ENCODE data around the gene SRPX2.
A peak's percentile ranks its signal among the peaks of the same experiment; 100 is the strongest.

The SRPX2 gene

GRCh38 chrX:100650841-100651240 lies 6.8 kb downstream of the SRPX2 start:
- DNase-seq = no peak

GRCh38 chrX:100652266-100652665 lies 8.3 kb downstream of the SRPX2 start:
- no peak for DNase-seq

GRCh38 chrX:100654261-100654660 lies 10.3 kb downstream of the SRPX2 start:
- no peak for DNase-seq

GRCh38 chrX:100658941-100659381 lies 15.0 kb downstream of the SRPX2 start:
- no peak for DNase-seq

- no peak for DNase-seq
These were observed 15.6 kb downstream of the SRPX2 start for GRCh38 chrX:100659431-100660137.

GRCh38 chrX:100662170-100662569 lies 18.2 kb downstream of the SRPX2 start:
- no peak for DNase-seq

GRCh38 chrX:100662796-100663195 lies 18.8 kb downstream of the SRPX2 start:
- DNase-seq = no peak

- DNase-seq = no peak
These were observed 19.6 kb downstream of the SRPX2 start for GRCh38 chrX:100663642-100664041.

GRCh38 chrX:100672966-100673365 lies 29.0 kb downstream of the SRPX2 start:
- DNase-seq = no peak

- DNase-seq = no peak
These were observed 29.5 kb downstream of the SRPX2 start for GRCh38 chrX:100673397-100673953.

- no peak for DNase-seq
These were observed 30.7 kb downstream of the SRPX2 start for GRCh38 chrX:100674705-100675104.

GRCh38 chrX:100677611-100678181 lies 33.7 kb downstream of the SRPX2 start:
- DNase-seq = no peak

- no peak for DNase-seq
These were observed 36.8 kb downstream of the SRPX2 start for GRCh38 chrX:100680756-100681155.

GRCh38 chrX:100681599-100681998 lies 37.6 kb downstream of the SRPX2 start:
- DNase-seq = no peak

- DNase-seq = no peak
These were observed 38.9 kb downstream of the SRPX2 start for GRCh38 chrX:100682939-100683338.

GRCh38 chrX:100685284-100685996 lies 41.4 kb downstream of the SRPX2 start:
- DNase-seq = peak; percentile 50 to 65

- DNase-seq = no peak
These were observed 42.0 kb downstream of the SRPX2 start for GRCh38 chrX:100685997-100686305.

GRCh38 chrX:100687128-100687527 lies 43.1 kb downstream of the SRPX2 start:
- no peak for DNase-seq

GRCh38 chrX:100687546-100687945 lies 43.5 kb downstream of the SRPX2 start:
- DNase-seq = no peak

- DNase-seq = no peak
These were observed 51.3 kb downstream of the SRPX2 start for GRCh38 chrX:100695302-100695701.

GRCh38 chrX:100695991-100696390 lies 52.0 kb downstream of the SRPX2 start:
- DNase-seq = no peak

- DNase-seq = no peak
These were observed 52.8 kb downstream of the SRPX2 start for GRCh38 chrX:100696699-100697351.

GRCh38 chrX:100698551-100698950 lies 54.6 kb downstream of the SRPX2 start:
- DNase-seq = no peak

All from stimulated activated CD4-positive, alpha-beta T cell treated with anti-CD3 and anti-CD28 coated beads, Interleukin-2, amount 100 ng/mL, for 48 hours (primary cell).